PC-3 (cell line): ENCODE data around the gene KLHDC9.

Experiments used
- CTCF ChIP-seq: fragments of 300-600 bp; sonication (generic); conservative IDR thresholded peaks from 2 replicates; pipeline ENCODE4 v1.5.1; 2017; ENCODE audit warnings: antibody characterized with exemption, low read depth, mild to moderate bottlenecking, low read length
- EZH2 ChIP-seq: fragments of 300-600 bp; sonication (generic); IDR thresholded peaks from one replicate; pipeline ENCODE4 v1.6.1; 2017; ENCODE audit warnings: antibody characterized with exemption, mild to moderate bottlenecking, low read length; ENCODE audit not compliant: unreplicated experiment

GRCh38 chr1:161081519-161081918 lies 16.6 kb upstream of the KLHDC9 start:
- TF ChIP-seq CTCF (no peak), EZH2 (no peak)
